Dendritic cell treated with granulocyte-macrophage colony-stimulating factor and Interleukin-4, amounts not matched to agents 40 ng/mL and 50 ng/mL, for 4 days (primary cell): ENCODE results near the gene ENTREP3.
"Not testable (repeated sequence)": the region's sequence is repeated elsewhere in the genome, so short reads cannot be mapped to it uniquely, and the experiment has no call there.

Experiments
- H3K27ac Mint-ChIP-seq: one replicate; pipeline ENCODE4 v1.8.0; 2022; ENCODE audit warnings: mild to moderate bottlenecking, mixed read lengths
- H3K27me3 Mint-ChIP-seq: one replicate; pipeline ENCODE4 v1.8.0; 2022; ENCODE audit warnings: mild to moderate bottlenecking, mixed read lengths
- H3K36me3 Mint-ChIP-seq: one replicate; pipeline ENCODE4 v1.8.0; 2022; ENCODE audit warnings: low read depth, mixed read lengths
- H3K4me1 Mint-ChIP-seq: one replicate; pipeline ENCODE4 v1.8.0; 2022; ENCODE audit warnings: low read depth, mixed read lengths
- H3K4me3 Mint-ChIP-seq: one replicate; pipeline ENCODE4 v1.8.0; 2022; ENCODE audit warnings: mild to moderate bottlenecking, moderate library complexity, mixed read lengths
- H3K9me3 Mint-ChIP-seq: one replicate; pipeline ENCODE4 v1.8.0; 2022; ENCODE audit warnings: mixed read lengths
- intact Hi-C: fragments of 100-400 bp; cut with micrococcal nuclease; formaldehyde crosslinking; loops from one replicate; pipeline ENCODE4 v1.15.0; 2022

Gene ENTREP3

GRCh38 chr1:155218854-155219591 is 36.3 kb downstream of the ENTREP3 start:
- H3K27me3 Mint-ChIP-seq = no peaks in the 10 kb centered on the region
- peaks cover 62% of the 10 kb centered on the region for H3K4me1 Mint-ChIP-seq
- H3K9me3 Mint-ChIP-seq = no peaks in the 10 kb centered on the region
- intact Hi-C loops = no loop called here
- H3K36me3 Mint-ChIP-seq = peaks cover 12% of the 10 kb centered on the region
- no peak overlapping the region for H3K4me3 Mint-ChIP-seq
- H3K27ac Mint-ChIP-seq = peak overlapping the region; percentile 77

DNA sequence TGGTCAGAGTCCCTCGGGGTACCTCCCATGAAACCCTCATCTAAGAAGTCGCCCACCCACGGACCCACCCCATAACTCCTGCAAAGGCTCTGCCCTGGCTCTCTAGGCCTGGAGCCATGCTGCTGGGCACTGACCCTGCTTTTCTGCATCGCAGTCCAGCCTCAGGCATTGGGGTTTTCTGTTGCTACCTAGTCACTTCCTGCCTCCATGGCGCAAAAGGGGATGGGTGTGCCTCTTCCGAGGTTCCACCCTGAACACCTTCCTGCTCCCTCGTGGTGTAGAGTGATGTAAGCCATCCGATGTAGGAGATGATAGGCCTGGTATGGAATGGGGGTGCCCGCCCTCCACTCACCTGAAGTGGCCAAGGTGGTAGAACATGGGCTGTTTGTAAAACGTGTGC is 40.6 kb downstream of the ENTREP3 start:
- not testable (repeated sequence) for H3K4me3 Mint-ChIP-seq
- H3K4me1 Mint-ChIP-seq = peaks cover 52% of the 10 kb centered on the region

GRCh38 chr1:155212051-155212440 is 43.2 kb downstream of the ENTREP3 start:
- peaks cover 44% of the 10 kb centered on the region for H3K36me3 Mint-ChIP-seq
- intact Hi-C loops, H3K9me3 Mint-ChIP-seq, H3K4me3 Mint-ChIP-seq, H3K27me3 Mint-ChIP-seq: not testable (repeated sequence)
- peak overlapping the region; percentile 97 for H3K27ac Mint-ChIP-seq
- H3K4me1 Mint-ChIP-seq = peaks cover 58% of the 10 kb centered on the region

More for the DNA sequence above, 40.6 kb downstream of the ENTREP3 start:
- peaks cover 39% of the 10 kb centered on the region for H3K36me3 Mint-ChIP-seq
- H3K9me3 Mint-ChIP-seq, H3K27ac Mint-ChIP-seq, H3K27me3 Mint-ChIP-seq, intact Hi-C loops: not testable (repeated sequence)

- Mint-ChIP-seq H3K36me3 (peaks cover 40% of the 10 kb centered on the region), H3K4me1 (peaks cover 64% of the 10 kb centered on the region), H3K27ac (peak overlapping the region; percentile 97)
- H3K27me3 Mint-ChIP-seq, H3K9me3 Mint-ChIP-seq, intact Hi-C loops, H3K4me3 Mint-ChIP-seq: not testable (repeated sequence)
These were observed 43.8 kb downstream of the ENTREP3 start for GRCh38 chr1:155211381-155212050.

- H3K36me3 Mint-ChIP-seq = peaks cover 39% of the 10 kb centered on the region
- H3K4me3 Mint-ChIP-seq = peak overlapping the region; percentile 5
- intact Hi-C loops = no loop called here
These were observed 44.8 kb downstream of the ENTREP3 start for GRCh38 chr1:155210314-155211104.

GRCh38 chr1:155209312-155209721 is 46.0 kb downstream of the ENTREP3 start:
- Mint-ChIP-seq H3K4me3 (peak overlapping the region; percentile 94), H3K27ac (peak overlapping the region; percentile 97), H3K36me3 (peaks cover 32% of the 10 kb centered on the region), H3K9me3 (no peaks in the 10 kb centered on the region), H3K27me3 (no peaks in the 10 kb centered on the region), H3K4me1 (peaks cover 51% of the 10 kb centered on the region)
- intact Hi-C loops = loop anchor here (2.0 to 5.0 kb wide), 2 partner anchors 17 to 33 kb away; a partner anchor contains a TSS

More at GRCh38 chr1:155210314-155211104, 44.8 kb downstream of the ENTREP3 start:
- H3K27me3 Mint-ChIP-seq = no peaks in the 10 kb centered on the region
- H3K9me3 Mint-ChIP-seq = no peaks in the 10 kb centered on the region
- peak overlapping the region; percentile 97 for H3K27ac Mint-ChIP-seq
- H3K4me1 Mint-ChIP-seq = peaks cover 60% of the 10 kb centered on the region

DNA sequence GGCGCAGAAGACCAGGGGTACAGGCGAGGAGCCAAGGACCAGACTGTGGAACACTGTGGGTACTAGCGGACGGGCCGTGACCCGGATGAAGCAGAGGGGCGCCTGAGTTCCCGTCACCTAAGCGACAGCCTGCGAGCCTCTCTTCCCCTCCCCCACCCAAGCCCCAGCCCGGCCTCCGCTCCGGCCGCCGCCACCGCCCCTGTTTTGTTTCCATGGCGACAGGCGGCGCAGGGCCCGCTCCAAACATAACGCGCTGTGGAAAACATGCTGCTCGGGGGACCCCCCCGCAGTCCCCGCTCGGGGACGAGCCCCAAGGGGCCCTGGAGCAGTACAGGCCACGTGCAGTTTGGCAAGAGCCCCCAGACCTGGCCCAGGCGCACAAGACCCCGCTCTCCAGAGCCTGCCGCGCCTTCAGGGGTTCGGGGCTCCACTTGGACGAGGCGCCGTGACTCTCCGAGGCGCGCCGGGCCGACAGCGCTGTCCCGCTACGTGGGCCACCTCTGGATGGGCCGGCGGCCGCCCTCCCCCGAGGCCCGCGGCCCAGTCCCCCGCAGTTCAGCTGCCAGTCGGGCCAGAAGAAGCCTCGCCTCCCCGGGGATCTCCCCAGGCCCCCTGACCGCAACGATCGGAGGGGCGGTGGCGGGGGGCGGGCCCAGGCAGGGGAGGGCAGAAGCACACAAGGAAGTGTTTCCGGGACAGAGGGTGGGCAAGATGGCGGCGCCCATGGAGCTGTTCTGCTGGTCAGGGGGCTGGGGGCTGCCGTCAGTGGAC is 46.6 kb downstream of the ENTREP3 start, which contains the start of gene MTX1:
MTX1 (plus strand) TSS at position 155 of the 771 bp plus-strand sequence; CDS start at position 265, 110 bp downstream.
- H3K27ac Mint-ChIP-seq = peak within 1 kb of the TSS; percentile 97
- no peaks in the 10 kb centered on the region for H3K9me3 Mint-ChIP-seq
- peaks cover 51% of the 10 kb centered on the region for H3K4me1 Mint-ChIP-seq
- H3K27me3 Mint-ChIP-seq = no peaks in the 10 kb centered on the region
- H3K36me3 Mint-ChIP-seq = peaks cover 32% of the 10 kb centered on the region
- peak within 1 kb of the TSS; percentile 94 for H3K4me3 Mint-ChIP-seq
- intact Hi-C loops = loop anchor here (2.0 to 5.0 kb wide), 2 partner anchors 18 to 34 kb away; a partner anchor contains a TSS

- peaks cover 32% of the 10 kb centered on the region for H3K36me3 Mint-ChIP-seq
These were observed 47.3 kb downstream of the ENTREP3 start, which contains the start of gene THBS3 for GRCh38 chr1:155207806-155208540. Gene THBS3 (minus strand): TSS chr1:155207897. CDS start chr1:155207876, 21 bp downstream.

GRCh38 chr1:155206891-155207805 is 48.1 kb downstream of the ENTREP3 start:
- Mint-ChIP-seq H3K36me3 (peaks cover 24% of the 10 kb centered on the region), H3K4me1 (peaks cover 51% of the 10 kb centered on the region), H3K27ac (peak overlapping the region; percentile 97), H3K9me3 (no peaks in the 10 kb centered on the region), H3K4me3 (peak overlapping the region; percentile 45), H3K27me3 (peaks cover 7% of the 10 kb centered on the region)
- intact Hi-C loops = loop anchor here (5.0 kb wide), 1 partner anchor 35 kb away; a partner anchor contains a TSS

More at GRCh38 chr1:155207806-155208540, 47.3 kb downstream of the ENTREP3 start, which contains the start of gene THBS3:
- Mint-ChIP-seq H3K4me3 (peak within 1 kb of the TSS; percentile 94), H3K4me1 (peaks cover 51% of the 10 kb centered on the region), H3K27ac (peak within 1 kb of the TSS; percentile 97), H3K27me3 (peaks cover 4% of the 10 kb centered on the region), H3K9me3 (no peaks in the 10 kb centered on the region)
- intact Hi-C loops = loop anchor here (2.0 to 5.0 kb wide), 2 partner anchors 19 to 34 kb away; a partner anchor contains a TSS

- Mint-ChIP-seq H3K27me3 (peaks cover 7% of the 10 kb centered on the region), H3K4me3 (no peak overlapping the region), H3K9me3 (no peaks in the 10 kb centered on the region), H3K36me3 (peaks cover 13% of the 10 kb centered on the region), H3K27ac (no peak overlapping the region), H3K4me1 (peaks cover 41% of the 10 kb centered on the region)
- intact Hi-C loops = loop anchor here (5.0 kb wide), 1 partner anchor 36 kb away; a partner anchor contains a TSS
These were observed 49.2 kb downstream of the ENTREP3 start for GRCh38 chr1:155205969-155206593.

DNA sequence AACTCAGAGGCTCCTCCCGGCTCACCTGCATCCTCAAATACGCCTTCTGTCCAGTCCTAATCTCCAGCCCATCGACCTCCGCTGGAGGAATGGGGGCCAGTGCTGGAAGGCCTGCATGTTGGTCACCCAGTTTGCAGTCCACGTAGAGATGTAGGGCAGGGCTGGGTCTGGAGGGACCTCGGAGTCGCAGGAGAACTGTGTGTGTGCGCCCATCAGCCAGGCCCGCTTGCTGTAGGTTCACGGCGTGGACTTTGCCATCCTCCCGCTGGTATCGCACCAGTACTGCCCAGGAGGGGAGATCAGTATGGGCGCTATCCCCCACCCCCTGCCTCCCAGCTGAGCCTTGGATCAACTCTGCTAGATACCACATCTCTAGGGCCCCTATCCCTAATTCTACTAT is 50.2 kb downstream of the ENTREP3 start:
- intact Hi-C loops = loop anchor here (5.0 kb wide), 1 partner anchor 37 kb away; a partner anchor contains a TSS
- no peak overlapping the region for H3K27ac Mint-ChIP-seq

More for the DNA sequence above, 50.2 kb downstream of the ENTREP3 start:
- H3K4me1 Mint-ChIP-seq = peaks cover 30% of the 10 kb centered on the region
- no peaks in the 10 kb centered on the region for H3K9me3 Mint-ChIP-seq
- no peak overlapping the region for H3K4me3 Mint-ChIP-seq
- peaks cover 5% of the 10 kb centered on the region for H3K36me3 Mint-ChIP-seq
- H3K27me3 Mint-ChIP-seq = peaks cover 10% of the 10 kb centered on the region
